Endothelial cell (in vitro differentiated cells): ENCODE measurements around the gene ETS1. TPM values are rescaled to one million over a fixed set of nuclear protein-coding genes. Genes with fewer than 3 reads are reported as not detected.
A peak's percentile ranks its signal among the peaks of the same experiment; 100 is the strongest.

Experiments used
- DNase-seq: peaks from one replicate; pipeline ENCODE4 v3.0.0; 2021; ENCODE audit warnings: low spot score
- H3K27ac Mint-ChIP-seq: one replicate; pipeline ENCODE4 v1.8.0; 2021; ENCODE audit warnings: mixed read lengths, inconsistent platforms; ENCODE audit not compliant: unreplicated experiment
- H3K27me3 Mint-ChIP-seq: one replicate; pipeline ENCODE4 v1.8.0; 2021; ENCODE audit warnings: mild to moderate bottlenecking, moderate library complexity, mixed read lengths, inconsistent platforms; ENCODE audit not compliant: unreplicated experiment
- H3K36me3 Mint-ChIP-seq: one replicate; pipeline ENCODE4 v1.8.0; 2021; ENCODE audit warnings: mild to moderate bottlenecking, low read depth, mixed read lengths, inconsistent platforms; ENCODE audit not compliant: unreplicated experiment
- H3K4me1 Mint-ChIP-seq: one replicate; pipeline ENCODE4 v1.8.0; 2021; ENCODE audit warnings: mild to moderate bottlenecking, mixed read lengths, inconsistent platforms; ENCODE audit not compliant: unreplicated experiment
- H3K4me3 Mint-ChIP-seq: one replicate; pipeline ENCODE4 v1.8.0; 2021; ENCODE audit warnings: mild to moderate bottlenecking, mixed read lengths, inconsistent platforms; ENCODE audit not compliant: unreplicated experiment
- H3K9me3 Mint-ChIP-seq: one replicate; pipeline ENCODE4 v1.8.0; 2021; ENCODE audit warnings: mixed read lengths, inconsistent platforms; ENCODE audit not compliant: unreplicated experiment
- total RNA-seq: library from RNA; stranded (reverse); fragmentation: NEBNext Ultra II Directional; extraction: Animal tissue kit (Norgen Biotek cat#: 25700); gene quantifications from one replicate; pipeline ENCODE4 v1.2.1, GENCODE V29; 2021; ENCODE audit not compliant: unreplicated experiment
- TF ChIP-seq, protein P1 (sequence below): fragments of 200-600 bp; sonication (generic); IDR thresholded peaks from one replicate; pipeline ENCODE4 v1.5.0; 2021; ENCODE audit warnings: antibody characterized with exemption; ENCODE audit not compliant: unreplicated experiment

The ETS1 gene
- total RNA-seq, 1 donor from 2014 or later, result 309 TPM

DNA sequence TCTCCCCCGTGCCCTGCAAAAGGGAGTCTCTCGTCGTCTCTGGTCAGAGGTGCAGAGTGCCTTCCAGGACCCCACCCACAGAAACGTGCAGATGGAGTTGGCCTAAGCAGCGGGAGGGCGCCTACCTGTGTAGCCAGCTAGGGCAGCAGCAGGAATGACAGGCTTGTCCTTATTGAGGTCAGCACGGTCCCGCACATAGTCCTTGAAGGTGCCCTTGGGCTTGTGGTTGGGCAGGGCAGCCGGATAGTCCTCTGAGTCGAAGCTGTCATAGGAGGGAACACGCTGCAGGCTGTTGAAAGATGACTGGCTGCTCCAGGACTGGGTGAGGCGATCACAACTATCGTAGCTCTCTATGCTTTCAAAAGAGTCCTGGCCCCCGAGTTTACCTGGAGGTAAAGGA, 107.3 kb downstream of the ETS1 start:
- no peak overlapping the region for H3K4me3 Mint-ChIP-seq
- H3K27ac Mint-ChIP-seq, result no peak overlapping the region
- peaks cover 80% of the 10 kb centered on the region for H3K36me3 Mint-ChIP-seq
- TF ChIP-seq, protein P1, sequence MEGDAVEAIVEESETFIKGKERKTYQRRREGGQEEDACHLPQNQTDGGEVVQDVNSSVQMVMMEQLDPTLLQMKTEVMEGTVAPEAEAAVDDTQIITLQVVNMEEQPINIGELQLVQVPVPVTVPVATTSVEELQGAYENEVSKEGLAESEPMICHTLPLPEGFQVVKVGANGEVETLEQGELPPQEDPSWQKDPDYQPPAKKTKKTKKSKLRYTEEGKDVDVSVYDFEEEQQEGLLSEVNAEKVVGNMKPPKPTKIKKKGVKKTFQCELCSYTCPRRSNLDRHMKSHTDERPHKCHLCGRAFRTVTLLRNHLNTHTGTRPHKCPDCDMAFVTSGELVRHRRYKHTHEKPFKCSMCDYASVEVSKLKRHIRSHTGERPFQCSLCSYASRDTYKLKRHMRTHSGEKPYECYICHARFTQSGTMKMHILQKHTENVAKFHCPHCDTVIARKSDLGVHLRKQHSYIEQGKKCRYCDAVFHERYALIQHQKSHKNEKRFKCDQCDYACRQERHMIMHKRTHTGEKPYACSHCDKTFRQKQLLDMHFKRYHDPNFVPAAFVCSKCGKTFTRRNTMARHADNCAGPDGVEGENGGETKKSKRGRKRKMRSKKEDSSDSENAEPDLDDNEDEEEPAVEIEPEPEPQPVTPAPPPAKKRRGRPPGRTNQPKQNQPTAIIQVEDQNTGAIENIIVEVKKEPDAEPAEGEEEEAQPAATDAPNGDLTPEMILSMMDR, result no peak
- H3K4me1 Mint-ChIP-seq, result peaks cover 29% of the 10 kb centered on the region
- no peak for DNase-seq
- H3K9me3 Mint-ChIP-seq, result no peaks in the 10 kb centered on the region
- H3K27me3 Mint-ChIP-seq, result no peaks in the 10 kb centered on the region

DNA sequence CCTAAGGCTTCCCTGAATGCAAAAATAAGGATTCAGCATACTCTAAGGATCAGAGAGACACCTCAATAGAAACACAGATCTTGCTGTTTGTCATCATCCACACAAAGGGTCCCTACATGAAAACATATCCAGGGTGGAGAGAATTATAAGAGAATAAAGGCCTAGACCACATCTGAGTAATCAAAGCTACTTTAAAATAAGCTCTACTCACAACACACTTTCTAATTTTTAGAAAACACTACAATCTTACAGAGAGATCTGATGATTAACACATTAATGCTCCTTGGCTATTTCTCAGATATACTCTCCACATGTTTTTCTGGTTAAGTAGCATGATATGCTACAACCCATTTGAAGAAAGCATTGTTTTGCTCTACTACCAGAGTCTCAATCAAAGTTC, 108.2 kb downstream of the ETS1 start:
- TF ChIP-seq, protein P1, result no peak
- no peaks in the 10 kb centered on the region for H3K9me3 Mint-ChIP-seq

DNA sequence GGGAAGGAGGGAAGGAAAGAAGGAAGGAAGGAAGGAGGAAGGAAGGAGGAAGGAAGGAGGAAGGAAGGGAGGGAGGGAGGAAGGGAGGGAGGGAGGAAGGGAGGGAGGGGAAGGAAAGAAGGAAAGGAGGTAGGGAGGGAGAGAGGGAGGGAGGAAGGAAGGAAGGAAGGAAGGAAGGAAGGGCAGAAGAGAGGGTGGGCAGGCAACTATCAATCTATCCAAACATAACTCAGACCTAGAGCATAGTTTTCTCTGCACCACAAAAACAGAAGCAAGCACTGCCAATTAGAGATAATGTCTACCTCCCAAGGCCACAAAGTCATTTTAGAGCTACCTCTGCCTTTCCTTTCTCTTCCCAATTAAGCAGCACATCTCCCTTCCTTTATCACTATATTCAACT, 109.1 kb downstream of the ETS1 start:
- H3K9me3 Mint-ChIP-seq, result no peaks in the 10 kb centered on the region
- TF ChIP-seq, protein P1, result no peak
- no peaks in the 10 kb centered on the region for H3K27me3 Mint-ChIP-seq
- peaks cover 73% of the 10 kb centered on the region for H3K36me3 Mint-ChIP-seq
- peaks cover 37% of the 10 kb centered on the region for H3K4me1 Mint-ChIP-seq
- no peak overlapping the region for H3K27ac Mint-ChIP-seq
- peak overlapping the region; percentile 16 for H3K4me3 Mint-ChIP-seq
- DNase-seq, result no peak

More for the DNA sequence above, 108.2 kb downstream of the ETS1 start:
- DNase-seq, result no peak
- H3K4me1 Mint-ChIP-seq, result peaks cover 39% of the 10 kb centered on the region
- no peak overlapping the region for H3K27ac Mint-ChIP-seq
- H3K4me3 Mint-ChIP-seq, result peak overlapping the region; percentile 63
- peaks cover 79% of the 10 kb centered on the region for H3K36me3 Mint-ChIP-seq
- no peaks in the 10 kb centered on the region for H3K27me3 Mint-ChIP-seq

DNA sequence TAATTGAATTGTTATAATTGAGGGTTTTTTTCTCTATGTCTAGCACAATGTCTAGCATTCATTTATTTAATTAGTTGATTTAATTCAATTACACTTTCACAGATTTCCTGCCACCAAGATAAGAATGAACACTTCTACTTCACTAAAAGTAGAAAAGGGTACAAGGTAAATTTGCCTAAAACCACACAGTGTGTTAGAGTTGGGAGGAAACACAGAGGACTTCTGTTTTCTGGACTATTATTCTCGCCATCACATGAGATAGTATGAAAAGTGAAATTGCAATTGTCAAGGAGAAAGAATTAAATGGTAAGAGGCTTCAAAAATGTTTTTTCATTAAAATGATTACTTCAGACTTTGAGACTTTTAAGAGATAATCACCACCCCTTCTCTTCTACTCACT, 109.5 kb downstream of the ETS1 start:
- TF ChIP-seq, protein P1, result no peak
- Mint-ChIP-seq H3K36me3 (peaks cover 70% of the 10 kb centered on the region), H3K27me3 (no peaks in the 10 kb centered on the region), H3K4me1 (peaks cover 35% of the 10 kb centered on the region), H3K9me3 (no peaks in the 10 kb centered on the region), H3K4me3 (no peak overlapping the region), H3K27ac (no peak overlapping the region)
- no peak for DNase-seq

DNA sequence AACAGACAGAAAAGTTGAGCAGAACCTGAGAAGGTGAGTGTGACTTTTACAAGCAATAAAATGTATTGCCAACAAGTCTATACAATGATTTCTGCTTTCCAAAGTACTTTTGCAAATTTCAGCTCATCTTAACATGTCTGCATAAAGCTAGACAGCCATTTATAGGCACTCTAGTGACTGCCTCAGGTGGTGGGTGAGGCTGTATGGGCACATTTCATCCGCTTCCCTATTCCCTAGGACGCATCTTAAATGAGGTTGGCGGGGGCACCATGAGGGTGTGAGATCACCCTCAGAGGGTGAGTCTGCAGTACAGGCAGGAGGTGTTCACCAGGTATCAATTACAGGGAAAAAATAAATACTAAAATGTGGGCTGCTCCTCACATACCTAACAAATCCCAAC, 110.1 kb downstream of the ETS1 start:
- H3K9me3 Mint-ChIP-seq, result no peaks in the 10 kb centered on the region
- no peak for DNase-seq
- no peak overlapping the region for H3K4me3 Mint-ChIP-seq
- H3K27ac Mint-ChIP-seq, result no peak overlapping the region
- no peaks in the 10 kb centered on the region for H3K27me3 Mint-ChIP-seq
- TF ChIP-seq, protein P1, result no peak
- peaks cover 37% of the 10 kb centered on the region for H3K4me1 Mint-ChIP-seq
- H3K36me3 Mint-ChIP-seq, result peaks cover 74% of the 10 kb centered on the region
